IMR-90 (cell line): Measurements from ENCODE around the gene LRRC7.

Experiments
- CTCF ChIP-seq: conservative IDR thresholded peaks from 2 replicates; pipeline ENCODE4 v1.5.1; 2012; ENCODE audit warnings: mild to moderate bottlenecking, low read depth, low read length, improper control_type of control experiment
- POLR2A ChIP-seq: IDR thresholded peaks from 2 replicates; pipeline ENCODE4 v1.6.1; 2012; ENCODE audit warnings: mild to moderate bottlenecking, low read depth, low read length
- RAD21 ChIP-seq: IDR thresholded peaks from 2 replicates; pipeline ENCODE4 v1.6.1; 2012; ENCODE audit warnings: low read length, improper control_type of control experiment

- TF ChIP-seq RAD21 (no peak), CTCF (no peak), POLR2A (no peak)
Observed at GRCh38 chr1:70057500-70057899, 489.8 kb downstream of the LRRC7 start.
